Muscle layer of colon (tissue), 2 donors: ENCODE results near the gene CENPN.

ENCODE experiments used
- H3K27ac ChIP-seq: one replicate; pipeline ENCODE4 v1.7.0; 2013; ENCODE audit warnings: low read depth, mild to moderate bottlenecking, low read length, moderate library complexity
- H3K27me3 ChIP-seq, 2 donors: one replicate each; pipeline ENCODE4 v1.7.0; 2013; ENCODE audit warnings: low read length in 2 of 2, mild to moderate bottlenecking in 2 of 2; ENCODE audit not compliant: insufficient read depth in 2 of 2, control insufficient read depth in 1 of 2
- H3K36me3 ChIP-seq: one replicate; pipeline ENCODE4 v1.7.0; 2013; ENCODE audit warnings: mild to moderate bottlenecking, low read length; ENCODE audit not compliant: insufficient read depth
- H3K4me1 ChIP-seq: one replicate; pipeline ENCODE4 v1.7.0; 2013; ENCODE audit warnings: mild to moderate bottlenecking, low read length; ENCODE audit not compliant: insufficient read depth
- H3K4me3 ChIP-seq, 2 donors: one replicate each; pipeline ENCODE4 v1.7.0; 2013; ENCODE audit warnings: low read length in 2 of 2, low read depth in 1 of 2, mild to moderate bottlenecking in 1 of 2, moderate library complexity in 1 of 2
- H3K9ac ChIP-seq: one replicate; pipeline ENCODE4 v1.7.0; 2013; ENCODE audit warnings: low read length
- H3K9me3 ChIP-seq: one replicate; pipeline ENCODE4 v1.7.0; 2013; ENCODE audit warnings: mild to moderate bottlenecking, low read length
- donor health status: abdominal sarcoma.
- donor health status: Adenocarcinoma of cecum.

CENPN gene

GRCh38 chr16:80976946-80977345 lies 30.1 kb upstream of the CENPN start:
- H3K9me3 ChIP-seq = no peaks in the 10 kb centered on the region
- no peaks in the 10 kb centered on the region for H3K4me1 ChIP-seq
- no peak overlapping the region for H3K9ac ChIP-seq
- H3K36me3 ChIP-seq = no peaks in the 10 kb centered on the region
- no peak overlapping the region for H3K4me3 ChIP-seq
- H3K27ac ChIP-seq = no peak overlapping the region
- H3K27me3 ChIP-seq = no peaks in the 10 kb centered on the region

GRCh38 chr16:80981103-80981502 lies 25.9 kb upstream of the CENPN start:
- H3K4me3 ChIP-seq = no peak overlapping the region
- no peaks in the 10 kb centered on the region for H3K9me3 ChIP-seq
- H3K27ac ChIP-seq = no peak overlapping the region
- H3K36me3 ChIP-seq = no peaks in the 10 kb centered on the region
- no peak overlapping the region for H3K9ac ChIP-seq
- H3K27me3 ChIP-seq = no peaks in the 10 kb centered on the region
- H3K4me1 ChIP-seq = no peaks in the 10 kb centered on the region

- no peak overlapping the region for H3K27ac ChIP-seq
Measured at GRCh38 chr16:80982646-80983045, 24.4 kb upstream of the CENPN start.

GRCh38 chr16:80984124-80984892 lies 22.7 kb upstream of the CENPN start:
- no peaks in the 10 kb centered on the region for H3K36me3 ChIP-seq

More at GRCh38 chr16:80982646-80983045, 24.4 kb upstream of the CENPN start:
- no peaks in the 10 kb centered on the region for H3K36me3 ChIP-seq
- no peaks in the 10 kb centered on the region for H3K9me3 ChIP-seq
- H3K4me3 ChIP-seq = no peak overlapping the region
- no peaks in the 10 kb centered on the region for H3K27me3 ChIP-seq
- peaks cover 5% of the 10 kb centered on the region for H3K4me1 ChIP-seq
- no peak overlapping the region for H3K9ac ChIP-seq

GRCh38 chr16:80985611-80986010 lies 21.4 kb upstream of the CENPN start:
- Histone ChIP-seq H3K4me3 (no peak overlapping the region), H3K27me3 (no peaks in the 10 kb centered on the region), H3K9me3 (no peaks in the 10 kb centered on the region), H3K36me3 (no peaks in the 10 kb centered on the region), H3K9ac (no peak overlapping the region), H3K4me1 (peaks cover 5% of the 10 kb centered on the region), H3K27ac (no peak overlapping the region)

More at GRCh38 chr16:80984124-80984892, 22.7 kb upstream of the CENPN start:
- no peak overlapping the region for H3K4me3 ChIP-seq
- no peaks in the 10 kb centered on the region for H3K27me3 ChIP-seq
- no peak overlapping the region for H3K9ac ChIP-seq
- no peak overlapping the region for H3K27ac ChIP-seq
- H3K4me1 ChIP-seq = peaks cover 5% of the 10 kb centered on the region
- H3K9me3 ChIP-seq = no peaks in the 10 kb centered on the region

GRCh38 chr16:80986557-80986956 lies 20.5 kb upstream of the CENPN start:
- Histone ChIP-seq H3K4me1 (peaks cover 5% of the 10 kb centered on the region), H3K4me3 (no peak overlapping the region), H3K9me3 (no peaks in the 10 kb centered on the region), H3K36me3 (peaks cover 5% of the 10 kb centered on the region), H3K9ac (no peak overlapping the region), H3K27ac (no peak overlapping the region), H3K27me3 (no peaks in the 10 kb centered on the region)

GRCh38 chr16:80988756-80989155 lies 18.3 kb upstream of the CENPN start:
- Histone ChIP-seq H3K27me3 (no peaks in the 10 kb centered on the region), H3K27ac (no peak overlapping the region), H3K4me1 (peaks cover 5% of the 10 kb centered on the region), H3K9ac (no peak overlapping the region), H3K9me3 (no peaks in the 10 kb centered on the region), H3K36me3 (peaks cover 5% of the 10 kb centered on the region), H3K4me3 (no peak overlapping the region)

- Histone ChIP-seq H3K27ac (no peak overlapping the region), H3K27me3 (no peaks in the 10 kb centered on the region), H3K9me3 (no peaks in the 10 kb centered on the region), H3K36me3 (peaks cover 5% of the 10 kb centered on the region), H3K9ac (no peak overlapping the region), H3K4me1 (peaks cover 5% of the 10 kb centered on the region), H3K4me3 (no peak overlapping the region)
Measured at GRCh38 chr16:80989801-80990200, 17.2 kb upstream of the CENPN start.

- Histone ChIP-seq H3K9me3 (no peaks in the 10 kb centered on the region), H3K9ac (no peak overlapping the region), H3K4me3 (no peak overlapping the region)
Measured at GRCh38 chr16:80990577-80990976, 16.4 kb upstream of the CENPN start.

GRCh38 chr16:80990978-80991377 lies 16.0 kb upstream of the CENPN start:
- no peak overlapping the region for H3K27ac ChIP-seq
- H3K9ac ChIP-seq = no peak overlapping the region
- no peaks in the 10 kb centered on the region for H3K27me3 ChIP-seq
- peaks cover 5% of the 10 kb centered on the region for H3K36me3 ChIP-seq
- no peak overlapping the region for H3K4me3 ChIP-seq
- no peaks in the 10 kb centered on the region for H3K9me3 ChIP-seq
- peaks cover 5% of the 10 kb centered on the region for H3K4me1 ChIP-seq

More at GRCh38 chr16:80990577-80990976, 16.4 kb upstream of the CENPN start:
- Histone ChIP-seq H3K4me1 (peaks cover 5% of the 10 kb centered on the region), H3K27me3 (no peaks in the 10 kb centered on the region), H3K36me3 (peaks cover 5% of the 10 kb centered on the region), H3K27ac (no peak overlapping the region)

- H3K4me1 ChIP-seq = no peaks in the 10 kb centered on the region
- no peak overlapping the region for H3K9ac ChIP-seq
- no peaks in the 10 kb centered on the region for H3K9me3 ChIP-seq
- no peaks in the 10 kb centered on the region for H3K27me3 ChIP-seq
- H3K36me3 ChIP-seq = peaks cover 5% of the 10 kb centered on the region
- no peak overlapping the region for H3K4me3 ChIP-seq
- no peak overlapping the region for H3K27ac ChIP-seq
Measured at GRCh38 chr16:80991792-80992430, 15.1 kb upstream of the CENPN start.
